GM12878 (cell line): ENCODE results near the gene LRBA. TPM values are rescaled to one million over a fixed set of nuclear protein-coding genes. Genes with fewer than 3 reads are reported as not detected.

ENCODE experiments used
- ATAC-seq: fragments of 200-7000 bp; cut with Tn5 transposase; 3 replicates; pipeline ENCODE4 v1.9.1; 2020; ENCODE audit warnings: mild to moderate bottlenecking, moderate library complexity
- BruUV-seq: library from RNA; stranded (reverse); fragments of 400-500 nt; replicated peaks from 2 replicates; lab custom pipeline; 2021; lab: Mats Ljungman, UMichigan
- CTCF ChIA-PET: fragments of 300-600 bp; sonication (Branson Sonifier 250); formaldehyde crosslinking; extraction: SDS; loops from one replicate; lab custom pipeline; 2021; ENCODE audit warnings: inconsistent platforms; lab: Yijun Ruan, JAX
- POLR2A ChIA-PET: fragments of 350-600 bp; formaldehyde crosslinking; extraction: SDS; loops from one replicate; lab custom pipeline; 2021; ENCODE audit warnings: inconsistent platforms; lab: Charles Lee
- RAD21 ChIA-PET: fragments of 300-600 bp; sonication (Branson Sonifier 250); formaldehyde crosslinking; loops from one replicate; lab custom pipeline; 2023; ENCODE audit warnings: antibody characterized with exemption; ENCODE audit not compliant: unreplicated experiment; lab: Charles Lee
- SMC1A ChIA-PET: fragments of 300-600 bp; sonication (Branson Sonifier 250); formaldehyde crosslinking; loops from one replicate; lab custom pipeline; 2023; ENCODE audit not compliant: unreplicated experiment, uncharacterized antibody; lab: Charles Lee
- DNase-seq: peaks from one replicate; pipeline ENCODE4 v3.0.0-alpha.2; 2011; ENCODE audit warnings: low read depth, low spot score
- FAIRE-seq: peaks from 3 replicates; lab custom pipeline; 2011; peaks lifted over from hg19 to GRCh38; lab: Jason Lieb, UNC
- H2AFZ ChIP-seq: 2 replicates; pipeline ENCODE4 v1.6.0; 2011; ENCODE audit warnings: low read depth, low read length, control low read depth; ENCODE audit not compliant: control insufficient read depth
- H3K27ac ChIP-seq: 2 replicates; pipeline ENCODE4 v1.5.1; 2011; ENCODE audit warnings: control low read depth; ENCODE audit not compliant: control insufficient read depth, insufficient read depth
- H3K27me3 ChIP-seq, 2 experiments: replicated peaks in 1 of 2; 2 replicates each; pipeline versions ENCODE4 v1.6.0 to v1.6.1; 2011; ENCODE audit warnings: low read length in 1 of 2; ENCODE audit not compliant: control insufficient read depth in 2 of 2, insufficient read depth in 2 of 2
- H3K36me3 ChIP-seq, 2 experiments: 2 replicates each; pipeline ENCODE4 v1.5.1; 2011; ENCODE audit warnings: low read length in 1 of 2; ENCODE audit not compliant: control insufficient read depth in 2 of 2, insufficient read depth in 2 of 2
- H3K4me1 ChIP-seq: 2 replicates; pipeline ENCODE4 v1.6.1; 2011; ENCODE audit warnings: mild to moderate bottlenecking, low read length, moderate library complexity, mixed read lengths; ENCODE audit not compliant: control insufficient read depth, insufficient read depth
- H3K4me2 ChIP-seq: 2 replicates; pipeline ENCODE4 v1.6.0; 2011; ENCODE audit warnings: control low read depth; ENCODE audit not compliant: control insufficient read depth, insufficient read depth
- H3K4me3 ChIP-seq: fragments of 200-600 bp; sonication (generic); 2 replicates; pipeline ENCODE4 v1.5.1; 2016
- H3K79me2 ChIP-seq: 2 replicates; pipeline ENCODE4 v1.6.0; 2011; ENCODE audit warnings: low read length; ENCODE audit not compliant: control insufficient read depth, insufficient read depth
- H3K9ac ChIP-seq: 2 replicates; pipeline ENCODE4 v1.8.0; 2011; ENCODE audit warnings: low read length, control low read depth, mixed read lengths; ENCODE audit not compliant: control insufficient read depth, insufficient read depth
- H3K9me3 ChIP-seq: replicated peaks from 3 replicates; pipeline ENCODE4 v1.5.1; 2011; ENCODE audit warnings: mild to moderate bottlenecking, low read length; ENCODE audit not compliant: control insufficient read depth, insufficient read depth
- H4K20me1 ChIP-seq: 2 replicates; pipeline ENCODE4 v1.6.0; 2011; ENCODE audit not compliant: control insufficient read depth, insufficient read depth
- CHD1 ChIP-seq: IDR thresholded peaks from 2 replicates; pipeline ENCODE4 v1.6.1; 2012; ENCODE audit warnings: low read depth, low read length, improper control_type of control experiment
- EGR1 ChIP-seq, 2 experiments: IDR thresholded peaks; 1 replicate in 1 of 2; 2 replicates in 1 of 2; pipeline ENCODE4 v1.6.1; 2011 to 2012; ENCODE audit warnings: low read depth in 2 of 2, low read length in 2 of 2, borderline replicate concordance in 1 of 2, mild to moderate bottlenecking in 1 of 2, moderate library complexity in 1 of 2
- GABPA ChIP-seq: IDR thresholded peaks from 2 replicates; pipeline ENCODE4 v1.6.1; 2014; ENCODE audit warnings: antibody characterized with exemption, low read depth, mild to moderate bottlenecking, inconsistent platforms
- HDGF ChIP-seq: fragments of 450-650 bp; IDR thresholded peaks from 2 replicates; pipeline ENCODE4 v1.6.1; 2016; ENCODE audit warnings: antibody characterized with exemption
- MEF2B ChIP-seq: fragments of 450-650 bp; IDR thresholded peaks from 2 replicates; pipeline ENCODE4 v1.6.1; 2018; ENCODE audit warnings: mild to moderate bottlenecking, moderate library complexity; ENCODE audit not compliant: partially characterized antibody, poor library complexity, severe bottlenecking
- NFXL1 ChIP-seq: fragments of 450-650 bp; IDR thresholded peaks from 2 replicates; pipeline ENCODE4 v1.6.1; 2017; ENCODE audit warnings: antibody characterized with exemption, mild to moderate bottlenecking, borderline replicate concordance
- SMAD1 ChIP-seq: fragments of 450-650 bp; IDR thresholded peaks from 2 replicates; pipeline ENCODE4 v1.6.1; 2018; ENCODE audit warnings: mild to moderate bottlenecking, low read depth; ENCODE audit not compliant: partially characterized antibody
- TCF7 ChIP-seq: IDR thresholded peaks from 2 replicates; pipeline ENCODE4 v1.6.1; 2014; ENCODE audit warnings: antibody characterized with exemption, borderline replicate concordance
- WGBS: methylation state at CpG from one replicate; pipeline ENCODE4 v1.1.6; 2016; ENCODE audit warnings: low lambda C conversion rate; ENCODE audit not compliant: insufficient replicate concordance, insufficient coverage; ENCODE audit errors: missing lambda C conversion rate; 5-methylcytosine and 5-hydroxymethylcytosine counted together
- in situ Hi-C: fragments of 300-500 bp; cut with MboI; formaldehyde crosslinking; loops from 9 replicates; pipeline ENCODE4 v1.14.3; 2018; ENCODE audit warnings: mixed read lengths
- intact Hi-C: fragments of 100-400 bp; cut with micrococcal nuclease; formaldehyde crosslinking; loops from one replicate; pipeline ENCODE4 v1.14.2; 2022; ENCODE audit not compliant: unreplicated experiment
- polyA plus RNA-seq, 11 experiments: library from polyadenylated mRNA; depleted of rRNA in 4 of 11; unstranded in 6 of 11; stranded (reverse) in 5 of 11; fragments of >200 nt; fragmentation: Nextera tagmentation in 4 of 11; fragmentation: Illumina TruSeq in 1 of 11; extraction: Ambion mirVana in 4 of 11; extraction: Trizol in 1 of 11; gene quantifications; 1 replicate in 1 of 11; 2 replicates in 10 of 11; pipeline versions ENCODE4 v1.2.1 to v1.2.3, GENCODE V29; 2011 to 2016; ENCODE audit warnings: inconsistent platforms in 2 of 11, missing spikeins in 2 of 11, low read depth in 1 of 11
- total RNA-seq, 4 experiments: library from RNA; depleted of rRNA in 3 of 4; stranded (reverse); fragments of >200 nt in 3 of 4; fragmentation: Illumina TruSeq in 1 of 4; extraction: Trizol in 1 of 4; gene quantifications; 2 replicates each; pipeline versions ENCODE4 v1.2.1 to v1.2.3, GENCODE V29; 2013 to 2021
- TF ChIP-seq, protein P1 (sequence below): fragments of 450-650 bp; IDR thresholded peaks from 2 replicates; pipeline ENCODE4 v1.6.1; 2017; ENCODE audit warnings: low read depth, mild to moderate bottlenecking, moderate library complexity
- TF ChIP-seq, protein P2 (sequence below): IDR thresholded peaks from 2 replicates; pipeline ENCODE4 v1.6.1; 2011; ENCODE audit warnings: mild to moderate bottlenecking, low read depth, low read length, moderate library complexity; ENCODE audit not compliant: insufficient replicate concordance
- TF ChIP-seq, protein P3 (sequence below): IDR thresholded peaks from 2 replicates; pipeline ENCODE4 v1.6.1; 2012; ENCODE audit warnings: low read depth, low read length, improper control_type of control experiment
- TF ChIP-seq, protein P4 (sequence below): IDR thresholded peaks from 2 replicates; pipeline ENCODE4 v1.6.1; 2011; ENCODE audit warnings: borderline replicate concordance, low read depth, mild to moderate bottlenecking, moderate library complexity, mixed read lengths, low read length; ENCODE audit not compliant: insufficient read depth; ENCODE audit errors: extremely low read length
- TF ChIP-seq, protein P5 (sequence below): IDR thresholded peaks from 2 replicates; pipeline ENCODE4 v1.6.1; 2011; ENCODE audit warnings: borderline replicate concordance, low read depth, mild to moderate bottlenecking, moderate library complexity, low read length; ENCODE audit not compliant: insufficient read depth, poor library complexity, severe bottlenecking

The LRBA gene
- total and polyA plus RNA-seq, 10 of the 15 experiments (the other 5 are each of a cell fraction or from before 2014, with no cell fraction given) = 20.3 to 93.4 (median 55.0) TPM

DNA sequence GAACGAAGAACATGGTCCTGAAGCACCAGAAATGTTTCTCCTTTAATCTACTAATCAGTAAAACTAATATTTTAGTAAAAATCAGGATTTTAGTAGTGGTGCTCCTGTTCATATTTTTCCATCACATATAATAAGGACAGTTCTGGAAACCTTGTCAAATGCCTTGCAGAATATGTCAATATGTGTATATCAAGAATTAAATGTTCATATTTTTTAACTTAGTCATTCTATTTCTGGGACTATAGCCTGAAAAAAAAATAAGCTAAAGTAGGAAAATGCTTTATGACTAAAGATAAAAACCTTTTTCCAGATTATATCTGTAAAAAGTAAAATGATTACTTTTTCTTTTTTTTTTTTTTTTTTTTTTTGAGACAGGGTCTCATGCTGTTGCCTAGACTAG lies 368.1 kb downstream of the LRBA start:
- 100% methylated on average over 1 of the region's 1 CpG for WGBS
- no peak overlapping the region for H3K4me2 ChIP-seq
- TF ChIP-seq, protein P1, sequence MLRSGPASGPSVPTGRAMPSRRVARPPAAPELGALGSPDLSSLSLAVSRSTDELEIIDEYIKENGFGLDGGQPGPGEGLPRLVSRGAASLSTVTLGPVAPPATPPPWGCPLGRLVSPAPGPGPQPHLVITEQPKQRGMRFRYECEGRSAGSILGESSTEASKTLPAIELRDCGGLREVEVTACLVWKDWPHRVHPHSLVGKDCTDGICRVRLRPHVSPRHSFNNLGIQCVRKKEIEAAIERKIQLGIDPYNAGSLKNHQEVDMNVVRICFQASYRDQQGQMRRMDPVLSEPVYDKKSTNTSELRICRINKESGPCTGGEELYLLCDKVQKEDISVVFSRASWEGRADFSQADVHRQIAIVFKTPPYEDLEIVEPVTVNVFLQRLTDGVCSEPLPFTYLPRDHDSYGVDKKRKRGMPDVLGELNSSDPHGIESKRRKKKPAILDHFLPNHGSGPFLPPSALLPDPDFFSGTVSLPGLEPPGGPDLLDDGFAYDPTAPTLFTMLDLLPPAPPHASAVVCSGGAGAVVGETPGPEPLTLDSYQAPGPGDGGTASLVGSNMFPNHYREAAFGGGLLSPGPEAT = no peak
- no peak for TF ChIP-seq HDGF
- TF ChIP-seq, protein P2, sequence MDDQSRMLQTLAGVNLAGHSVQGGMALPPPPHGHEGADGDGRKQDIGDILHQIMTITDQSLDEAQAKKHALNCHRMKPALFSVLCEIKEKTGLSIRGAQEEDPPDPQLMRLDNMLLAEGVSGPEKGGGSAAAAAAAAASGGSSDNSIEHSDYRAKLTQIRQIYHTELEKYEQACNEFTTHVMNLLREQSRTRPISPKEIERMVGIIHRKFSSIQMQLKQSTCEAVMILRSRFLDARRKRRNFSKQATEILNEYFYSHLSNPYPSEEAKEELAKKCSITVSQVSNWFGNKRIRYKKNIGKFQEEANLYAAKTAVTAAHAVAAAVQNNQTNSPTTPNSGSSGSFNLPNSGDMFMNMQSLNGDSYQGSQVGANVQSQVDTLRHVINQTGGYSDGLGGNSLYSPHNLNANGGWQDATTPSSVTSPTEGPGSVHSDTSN = no peak
- TF ChIP-seq GABPA = no peak
- no peak for TF ChIP-seq TCF7
- TF ChIP-seq NFXL1 = no peak
- no peak for TF ChIP-seq EGR1 (IDR thresholded peaks at IDR 0.05; ENCODE audit: borderline replicate concordance in 1 of 2, low read depth in 2 of 2, low read length in 2 of 2)
- TF ChIP-seq, protein P3, sequence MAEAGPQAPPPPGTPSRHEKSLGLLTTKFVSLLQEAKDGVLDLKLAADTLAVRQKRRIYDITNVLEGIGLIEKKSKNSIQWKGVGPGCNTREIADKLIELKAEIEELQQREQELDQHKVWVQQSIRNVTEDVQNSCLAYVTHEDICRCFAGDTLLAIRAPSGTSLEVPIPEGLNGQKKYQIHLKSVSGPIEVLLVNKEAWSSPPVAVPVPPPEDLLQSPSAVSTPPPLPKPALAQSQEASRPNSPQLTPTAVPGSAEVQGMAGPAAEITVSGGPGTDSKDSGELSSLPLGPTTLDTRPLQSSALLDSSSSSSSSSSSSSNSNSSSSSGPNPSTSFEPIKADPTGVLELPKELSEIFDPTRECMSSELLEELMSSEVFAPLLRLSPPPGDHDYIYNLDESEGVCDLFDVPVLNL = no peak
- TF ChIP-seq, protein P4, sequence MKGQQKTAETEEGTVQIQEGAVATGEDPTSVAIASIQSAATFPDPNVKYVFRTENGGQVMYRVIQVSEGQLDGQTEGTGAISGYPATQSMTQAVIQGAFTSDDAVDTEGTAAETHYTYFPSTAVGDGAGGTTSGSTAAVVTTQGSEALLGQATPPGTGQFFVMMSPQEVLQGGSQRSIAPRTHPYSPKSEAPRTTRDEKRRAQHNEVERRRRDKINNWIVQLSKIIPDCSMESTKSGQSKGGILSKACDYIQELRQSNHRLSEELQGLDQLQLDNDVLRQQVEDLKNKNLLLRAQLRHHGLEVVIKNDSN = no peak
- no peak for TF ChIP-seq SMAD1
- TF ChIP-seq MEF2B = no peak
- TF ChIP-seq CHD1 = no peak
- TF ChIP-seq, protein P5, sequence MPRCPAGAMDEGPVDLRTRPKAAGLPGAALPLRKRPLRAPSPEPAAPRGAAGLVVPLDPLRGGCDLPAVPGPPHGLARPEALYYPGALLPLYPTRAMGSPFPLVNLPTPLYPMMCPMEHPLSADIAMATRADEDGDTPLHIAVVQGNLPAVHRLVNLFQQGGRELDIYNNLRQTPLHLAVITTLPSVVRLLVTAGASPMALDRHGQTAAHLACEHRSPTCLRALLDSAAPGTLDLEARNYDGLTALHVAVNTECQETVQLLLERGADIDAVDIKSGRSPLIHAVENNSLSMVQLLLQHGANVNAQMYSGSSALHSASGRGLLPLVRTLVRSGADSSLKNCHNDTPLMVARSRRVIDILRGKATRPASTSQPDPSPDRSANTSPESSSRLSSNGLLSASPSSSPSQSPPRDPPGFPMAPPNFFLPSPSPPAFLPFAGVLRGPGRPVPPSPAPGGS = no peak

More for the DNA sequence above, 368.1 kb downstream of the LRBA start:
- Histone ChIP-seq H3K27ac (no peak overlapping the region), H4K20me1 (no peaks in the 10 kb centered on the region), H3K9ac (no peak overlapping the region), H3K36me3 (no peaks in the 10 kb centered on the region), H3K27me3 (no peaks in the 10 kb centered on the region), H3K4me1 (no peaks in the 10 kb centered on the region), H2AFZ (no peak overlapping the region), H3K79me2 (no peaks in the 10 kb centered on the region), H3K9me3 (no peaks in the 10 kb centered on the region), H3K4me3 (no peak overlapping the region)
- no TSS peak for BruUV-seq
- no peak for FAIRE-seq
- intact Hi-C loops (no loop called here), in situ Hi-C loops (no loop called here)
- ATAC-seq = no peak
- ChIA-PET RAD21 (no interaction called here), POLR2A (interaction anchor here (0.6 kb wide), 2 partner anchors 10 to 710 kb away, joined by 3 to 6 read pairs; no protein-coding TSS in a partner anchor), SMC1A (no interaction called here), CTCF (no interaction called here)
- DNase-seq = no peak
